Omental fat pad (tissue), 4 donors: Measurements from ENCODE around the gene MCOLN3. TPM values are rescaled to one million over a fixed set of nuclear protein-coding genes. Genes with fewer than 3 reads are reported as not detected.

ENCODE experiments used
- ATAC-seq: fragments of 150-250 bp; one replicate; pipeline ENCODE4 v1.9.1; 2016; ENCODE audit warnings: mild to moderate bottlenecking, moderate library complexity; ENCODE audit not compliant: low FRiP score
- DNase-seq: peaks from one replicate; pipeline ENCODE4 v3.0.0-alpha.2; 2019; ENCODE audit warnings: low spot score
- CTCF ChIP-seq, 3 donors: fragments of 450-650 bp; IDR thresholded peaks; one replicate each; pipeline ENCODE4 v1.5.1; 2016 to 2017; ENCODE audit warnings: antibody characterized with exemption in 3 of 3, mild to moderate bottlenecking in 3 of 3, moderate library complexity in 2 of 3
- total RNA-seq, 4 donors: library from RNA; depleted of rRNA; stranded (reverse); fragments of >200 nt; gene quantifications; one replicate each; pipeline ENCODE4 v1.1.0, GENCODE V29; 2016

MCOLN3 gene
- total RNA-seq, 4 donors from 2014 or later: 4.9 to 29.2 (median 6.5) TPM

- ATAC-seq: no peak
- DNase-seq: no peak
- no peak for TF ChIP-seq CTCF (IDR thresholded peaks at IDR 0.05)
These were observed 46.6 kb downstream of the MCOLN3 start for GRCh38 chr1:85001742-85002141.

- DNase-seq (no peak), ATAC-seq (no peak)
- no peak for TF ChIP-seq CTCF (IDR thresholded peaks at IDR 0.05)
These were observed 49.5 kb downstream of the MCOLN3 start for GRCh38 chr1:84998642-84999280.

GRCh38 chr1:84997667-84998600 lies 50.4 kb downstream of the MCOLN3 start:
- ATAC-seq: peak; percentile 58
- TF ChIP-seq CTCF (IDR thresholded peaks at IDR 0.05): no peak

GRCh38 chr1:84996846-84997666 lies 51.2 kb downstream of the MCOLN3 start, which contains the start of gene MCOLN2:
MCOLN2 (minus strand) TSS chr1:84997113; CDS start chr1:84996872, 241 bp downstream.
- DNase-seq: no peak
- peak; percentile 67 for ATAC-seq
- TF ChIP-seq CTCF (IDR thresholded peaks at IDR 0.05): no peak

More at GRCh38 chr1:84997667-84998600, 50.4 kb downstream of the MCOLN3 start:
- no peak for DNase-seq

- ATAC-seq (no peak), DNase-seq (no peak)
- no peak for TF ChIP-seq CTCF (IDR thresholded peaks at IDR 0.05)
These were observed 52.6 kb downstream of the MCOLN3 start for GRCh38 chr1:84995484-84996334.
